Common myeloid progenitor, CD34-positive (primary cell): ENCODE measurements around the gene SULT2B1.

Experiments used
- CTCF ChIA-PET: fragments of 350-600 bp; sonication (Branson Sonifier 250); formaldehyde crosslinking; loops from one replicate; lab custom pipeline; 2021; ENCODE audit warnings: antibody characterized with exemption; lab: Charles Lee
- POLR2A ChIA-PET: fragments of 350-600 bp; sonication (Branson Sonifier 250); formaldehyde crosslinking; loops from one replicate; lab custom pipeline; 2021; ENCODE audit warnings: antibody characterized with exemption; lab: Charles Lee
- DNase-seq, 3 donors: peaks; one replicate each; pipeline versions ENCODE4 v3.0.0 to v3.0.0-alpha.2; 2013
- H3K27ac ChIP-seq, 2 experiments: 1 replicate in 1 of 2; 2 replicates in 1 of 2; pipeline ENCODE4 v1.7.0; 2013; ENCODE audit warnings: inconsistent platforms in 2 of 2, low read length in 2 of 2, mild to moderate bottlenecking in 2 of 2, low read depth in 1 of 2, moderate library complexity in 1 of 2; ENCODE audit not compliant: severe bottlenecking in 2 of 2, insufficient read depth in 1 of 2, poor library complexity in 1 of 2
- H3K27me3 ChIP-seq, 5 experiments: replicated peaks in 2 of 5; 1 replicate in 3 of 5; 2 replicates in 2 of 5; pipeline versions ENCODE4 v1.6.1 to v1.7.0; 2013; ENCODE audit warnings: low read length in 4 of 5, mild to moderate bottlenecking in 2 of 5, moderate library complexity in 2 of 5, inconsistent platforms in 1 of 5; ENCODE audit not compliant: insufficient read depth in 5 of 5, control insufficient read depth in 4 of 5
- H3K36me3 ChIP-seq, 4 experiments: 1 replicate in 2 of 4; 2 replicates in 2 of 4; pipeline versions ENCODE4 v1.6.1 to v1.7.0; 2013; ENCODE audit warnings: low read length in 3 of 4, control low read depth in 1 of 4, mild to moderate bottlenecking in 1 of 4; ENCODE audit not compliant: control insufficient read depth in 4 of 4, insufficient read depth in 4 of 4
- H3K4me1 ChIP-seq, 4 experiments: 1 replicate in 3 of 4; 2 replicates in 1 of 4; pipeline versions ENCODE4 v1.6.1 to v1.7.1; 2013; ENCODE audit warnings: low read length in 3 of 4, mild to moderate bottlenecking in 3 of 4, control low read depth in 1 of 4, inconsistent platforms in 1 of 4, moderate library complexity in 1 of 4; ENCODE audit not compliant: control insufficient read depth in 4 of 4, insufficient read depth in 4 of 4; ENCODE audit errors: control extremely low read depth in 1 of 4
- H3K4me3 ChIP-seq, 7 experiments: 1 replicate in 4 of 7; 2 replicates in 3 of 7; pipeline versions ENCODE4 v1.5.1 to v1.7.0; 2013; ENCODE audit warnings: mild to moderate bottlenecking in 7 of 7, low read length in 6 of 7, moderate library complexity in 6 of 7, inconsistent platforms in 2 of 7, low read depth in 2 of 7, control low read depth in 1 of 7; ENCODE audit not compliant: insufficient read depth in 4 of 7, control insufficient read depth in 1 of 7; ENCODE audit errors: extremely low read depth in 1 of 7
- H3K9me3 ChIP-seq, 5 experiments: 1 replicate in 4 of 5; 2 replicates in 1 of 5; pipeline versions ENCODE4 v1.6.1 to v1.7.1; 2013; ENCODE audit warnings: low read length in 4 of 5, mild to moderate bottlenecking in 2 of 5, inconsistent platforms in 1 of 5, low read depth in 1 of 5, moderate library complexity in 1 of 5; ENCODE audit not compliant: control insufficient read depth in 4 of 5, insufficient read depth in 2 of 5; ENCODE audit errors: control extremely low read depth in 1 of 5
- WGBS: methylation state at CpG from one replicate; pipeline ENCODE4 v1.1.5; 2013; ENCODE audit not compliant: insufficient coverage; 5-methylcytosine and 5-hydroxymethylcytosine counted together

The SULT2B1 gene

GRCh38 chr19:48648134-48648533, 96.2 kb downstream of the SULT2B1 start:
- Histone ChIP-seq H3K27ac (no peak overlapping the region), H3K27me3 (no peaks in the 10 kb centered on the region), H3K9me3 (no peaks in the 10 kb centered on the region), H3K4me3 (no peak overlapping the region), H3K4me1 (peaks cover 3 to 35% (median 25%) of the 10 kb centered on the region in 4 experiments), H3K36me3 (no peaks in the 10 kb centered on the region)
- ChIA-PET POLR2A (no interaction called here), CTCF (no interaction called here)
- no peak for DNase-seq
- WGBS, result 100% methylated on average over 1 of the region's 2 CpGs
